ENCODE measurements around the gene SARDH. TPM values are rescaled to one million over a fixed set of nuclear protein-coding genes. Genes with fewer than 3 reads are reported as not detected.

SARDH gene
- total and polyA plus RNA-seq, 2 of the 8 experiments (the other 6 are each of a cell fraction or from before 2014, with no cell fraction given), result 6.4 to 7.4 TPM

- Histone ChIP-seq H2BK15ac (ENCODE audit: low read length) (0 out of 2 replicates have a peak overlapping the region, but pooled peaks have one; percentile 72), H3K18ac (ENCODE audit: extremely low read depth, low read length) (no peak overlapping the region; the same call in 1 of the 2 replicates), H3K9ac (replicated peaks in 1 of 4; ENCODE audit: extremely low read depth in 1 of 4, low read depth in 3 of 4, low read length in 3 of 4) (no peak overlapping the region), H3K27me3 (replicated peaks in 1 of 4; ENCODE audit: control insufficient read depth in 3 of 4, extremely low read depth in 1 of 4, insufficient read depth in 3 of 4, low read length in 3 of 4) (no peaks in the 10 kb centered on the region; a peak in 1 of 7 replicates), H2BK5ac (ENCODE audit: low read depth, low read length) (0 out of 2 replicates have a peak overlapping the region, but pooled peaks have one; percentile 16), H3K79me1 (ENCODE audit: low read depth, low read length) (no peaks in the 10 kb centered on the region), H2BK12ac (ENCODE audit: low read depth, low read length) (0 out of 2 replicates have a peak overlapping the region, but pooled peaks have one; percentile 39), H2AK5ac (ENCODE audit: low read depth, low read length) (peak overlapping the region; percentile 39; the same call in 1 of the 2 replicates), H3K23me2 (ENCODE audit: low read depth, low read length) (no peaks in the 10 kb centered on the region), H4K91ac (replicated peaks; ENCODE audit: insufficient read length, low read length) (no peak overlapping the region), H2AFZ (ENCODE audit: low read length) (no peak overlapping the region), H3K9me3 (ENCODE audit: insufficient read depth in 2 of 2, low read depth in 1 of 2, low read length in 1 of 2) (no peaks in the 10 kb centered on the region), H4K20me1 (replicated peaks in 1 of 2; ENCODE audit: control insufficient read depth in 1 of 2, insufficient read depth in 2 of 2, low read length in 2 of 2) (peaks cover 0 to 2% of the 10 kb centered on the region in 2 experiments), H3K56ac (replicated peaks; ENCODE audit: insufficient read length, low read depth, low read length) (no peak overlapping the region), H3K36me3 (ENCODE audit: control insufficient read depth in 2 of 4, insufficient read depth in 4 of 4, low read length in 3 of 4) (no peaks in the 10 kb centered on the region), H3K4me1 (replicated peaks in 1 of 4; ENCODE audit: control insufficient read depth in 3 of 4, insufficient read depth in 4 of 4, low read length in 3 of 4) (peaks cover 0 to 22% (median 16%) of the 10 kb centered on the region in 4 experiments; a peak in 6 of 7 replicates), H3K4ac (replicated peaks; ENCODE audit: insufficient read length, low read depth, low read length) (no peak overlapping the region), H3K27ac (ENCODE audit: low read depth, low read length) (no peak overlapping the region), H3K4me2 (ENCODE audit: insufficient read depth in 1 of 2, low read depth in 2 of 2, low read length in 2 of 2) (no peak overlapping the region), H4K8ac (ENCODE audit: extremely low read depth, insufficient read depth, low read length) (no peak overlapping the region), H3K14ac (ENCODE audit: insufficient read length) (no peak overlapping the region), H2BK20ac (ENCODE audit: low read length) (no peak overlapping the region), H4K5ac (ENCODE audit: insufficient read length, low read depth, low read length) (no peak overlapping the region), H2BK120ac (replicated peaks; ENCODE audit: low read depth, low read length) (no peak overlapping the region), H3K79me2 (ENCODE audit: control insufficient read depth in 1 of 2, insufficient read depth in 2 of 2, low read length in 2 of 2) (no peaks in the 10 kb centered on the region), H3K4me3 (ENCODE audit: extremely low read depth in 1 of 4, insufficient read depth in 2 of 4, low read depth in 3 of 4, low read length in 4 of 4) (no peak overlapping the region), H3K23ac (ENCODE audit: insufficient read length) (no peak overlapping the region)
- ChIA-PET CTCF (ENCODE audit: partially characterized antibody) (interaction anchor here (1.0 to 1.7 kb wide), 4 partner anchors 10 to 77 kb away, joined by 3 to 5 read pairs (median 4); no protein-coding TSS in a partner anchor), POLR2A (ENCODE audit: partially characterized antibody) (interaction anchor here (1.0 kb wide), 1 partner anchor 28 kb away, joined by 3 read pairs; no protein-coding TSS in a partner anchor)
- WGBS, 2 experiments (ENCODE audit: extremely low coverage in 1 of 2, insufficient coverage in 1 of 2, insufficient read length in 1 of 2, insufficient replicate concordance in 2 of 2, low coverage in 1 of 2, low lambda C conversion rate in 2 of 2, missing lambda C conversion rate in 1 of 2), result 85% methylated on average over 8 of the region's 8 CpGs; no CpG with 5 or more reads in 1 of the 2 experiments
- no peak for DNase-seq (ENCODE audit: low read depth in 1 of 2, low spot score in 2 of 2)
- no peak for FAIRE-seq
- no peak for TF ChIP-seq TAF1 (IDR thresholded peaks at IDR 0.05; ENCODE audit: low read depth, low read length)
- TF ChIP-seq USF2 (IDR thresholded peaks at IDR 0.05; ENCODE audit: low read length), result no peak
- no peak for TF ChIP-seq MAX (IDR thresholded peaks at IDR 0.05)
- no peak for TF ChIP-seq CHD2 (IDR thresholded peaks at IDR 0.05; ENCODE audit: low read length)
- no peak for TF ChIP-seq RXRA (IDR thresholded peaks at IDR 0.05; ENCODE audit: insufficient read depth, low read depth, low read length)
- no peak for TF ChIP-seq FOSL1 (IDR thresholded peaks at IDR 0.05; ENCODE audit: insufficient read depth, low read depth, low read length)
- no peak for TF ChIP-seq CTCF (IDR thresholded peaks at IDR 0.05; ENCODE audit: control extremely low read depth in 1 of 3, insufficient read depth in 1 of 3, low read depth in 1 of 3, low read length in 3 of 3)
- no peak for TF ChIP-seq CEBPB (IDR thresholded peaks at IDR 0.05; ENCODE audit: low read depth, low read length)
- TF ChIP-seq ATF3 (IDR thresholded peaks at IDR 0.05; ENCODE audit: insufficient read depth, low read depth, low read length), result no peak
These were observed 99.4 kb downstream of the SARDH start for GRCh38 chr9:133638711-133639110.
